Non-pigmented ciliary epithelial cell (primary cell): ENCODE data around the gene GOT1.

Experiments used
- DNase-seq: peaks from one replicate; pipeline ENCODE4 v3.0.0-alpha.2; 2010; ENCODE audit warnings: low read depth

GOT1 gene

DNA sequence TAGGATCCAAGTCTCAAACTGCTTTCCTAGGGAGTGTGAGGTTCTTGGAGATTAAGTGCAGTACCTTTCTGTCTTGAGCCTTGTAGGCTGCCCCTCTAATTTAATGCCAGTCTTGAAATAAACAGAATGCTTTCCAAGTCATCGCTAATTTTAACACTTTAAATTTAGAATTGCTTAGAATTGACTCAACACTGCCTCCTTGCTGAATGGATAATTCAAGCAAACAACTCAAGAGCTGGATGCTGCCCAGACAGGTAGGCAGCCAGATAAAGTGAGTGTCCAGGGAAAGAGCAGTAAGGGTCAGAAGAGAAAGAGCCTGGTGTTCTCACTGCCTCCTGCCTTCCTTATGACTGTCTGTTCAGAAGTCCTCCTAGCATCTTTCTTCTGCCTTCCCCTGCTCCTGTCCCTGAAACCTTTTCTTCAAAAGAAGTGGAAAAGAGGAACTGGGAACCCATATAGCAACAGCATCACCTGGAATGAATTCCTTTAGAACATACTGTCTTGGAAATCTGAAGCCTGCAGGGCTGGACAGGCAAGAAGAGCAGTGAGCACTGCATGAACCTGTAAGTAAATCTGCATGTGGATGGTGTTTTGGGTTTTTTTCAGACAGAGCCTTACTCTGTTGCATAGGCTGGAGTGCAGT lies 3.1 kb upstream of the GOT1 start:
- no peak for DNase-seq

GRCh38 chr10:99432881-99433280 lies 2.5 kb upstream of the GOT1 start:
- no peak for DNase-seq

DNA sequence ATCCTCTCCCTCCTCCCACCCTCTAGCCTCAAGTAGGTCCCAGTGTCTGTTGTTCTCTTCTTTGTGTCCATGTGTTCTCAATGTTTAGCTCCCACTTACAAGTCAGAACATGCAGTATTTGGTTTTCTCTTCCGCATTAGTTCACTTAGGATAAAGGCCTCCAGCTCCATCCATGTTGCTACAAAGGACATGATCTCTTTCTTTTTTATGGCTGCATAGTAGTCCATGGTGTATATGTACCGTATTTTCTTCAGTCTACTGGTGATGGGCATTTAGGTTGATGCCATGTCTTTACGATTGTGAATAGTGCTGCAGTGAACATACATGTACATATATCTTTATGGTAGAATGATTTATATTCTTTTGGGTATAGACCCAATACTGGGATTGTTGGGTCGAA lies 1.6 kb upstream of the GOT1 start:
- no peak for DNase-seq

- DNase-seq, result no peak
Measured at GRCh38 chr10:99431190-99431760, 851 bp upstream of the GOT1 start.

DNA sequence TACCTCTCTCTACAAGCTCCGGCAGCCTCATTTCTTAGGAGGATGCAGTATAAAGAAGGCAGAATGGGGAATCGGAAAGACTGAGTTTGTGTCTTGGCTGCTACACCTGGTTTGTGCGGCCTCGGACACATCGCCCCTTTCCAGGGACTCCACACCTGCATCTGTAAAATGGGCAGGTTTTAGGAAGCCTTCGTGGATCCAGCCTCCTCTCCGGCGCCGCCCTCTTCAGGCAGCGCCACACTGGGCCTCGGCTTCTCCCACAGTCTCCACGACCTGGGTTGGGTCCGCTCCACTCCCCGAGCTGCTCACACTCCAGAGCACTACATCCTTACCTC lies 341 bp downstream of the GOT1 start:
- no peak for DNase-seq

GRCh38 chr10:99429517-99430095 lies 818 bp downstream of the GOT1 start:
- DNase-seq, result no peak

DNA sequence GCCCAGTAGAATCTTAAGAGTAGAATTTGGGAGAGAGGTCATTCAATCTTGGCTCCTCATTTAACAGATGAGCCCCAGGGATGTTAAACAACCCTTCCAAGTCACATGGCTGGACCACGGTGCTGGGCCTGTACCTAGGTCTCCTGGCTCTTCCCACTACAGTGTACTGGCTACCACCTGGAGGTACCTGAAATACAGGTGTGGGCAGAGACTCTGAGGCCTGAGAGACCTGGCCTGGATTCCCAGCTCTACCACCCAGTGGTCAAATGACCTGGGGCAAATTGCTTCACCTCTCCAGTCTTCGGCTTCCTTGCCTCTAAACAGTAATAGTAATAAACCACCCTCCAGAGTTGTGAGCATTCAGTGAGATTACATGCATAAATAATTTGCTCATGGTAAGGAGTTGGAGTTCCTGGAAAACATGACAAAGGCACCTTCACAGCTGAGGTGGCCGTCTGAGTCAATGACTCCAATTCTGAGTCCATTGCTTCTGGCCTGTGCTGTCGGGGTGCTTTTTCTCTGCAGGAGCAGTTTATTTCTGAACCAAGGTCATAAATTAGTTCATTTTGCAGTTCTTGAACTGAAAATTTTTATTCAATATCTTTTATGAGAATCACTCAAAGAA lies 2.7 kb downstream of the GOT1 start:
- no peak for DNase-seq

DNA sequence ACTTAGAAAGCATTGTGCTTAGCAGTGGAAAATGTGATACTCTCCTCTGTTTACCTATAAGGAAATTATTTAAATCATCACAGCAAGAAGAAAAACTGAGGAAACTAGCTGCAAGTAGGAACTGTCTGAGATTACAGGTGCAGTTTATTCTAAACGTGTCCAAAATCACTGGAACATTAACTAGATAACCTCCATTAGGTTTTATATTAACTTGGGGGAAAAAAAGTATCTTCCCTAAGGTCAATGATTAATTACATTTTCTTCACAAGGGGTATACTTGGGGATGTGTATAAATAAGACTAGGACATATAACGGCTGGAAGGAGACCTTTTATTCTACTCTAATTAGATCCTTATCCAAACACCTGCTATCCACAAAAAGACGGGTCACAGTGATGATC lies 3.7 kb downstream of the GOT1 start:
- no peak for DNase-seq

- DNase-seq, result no peak
Measured at GRCh38 chr10:99425204-99425603, 5.2 kb downstream of the GOT1 start.

- DNase-seq, result no peak
Measured at GRCh38 chr10:99424656-99425055, 5.8 kb downstream of the GOT1 start.

DNA sequence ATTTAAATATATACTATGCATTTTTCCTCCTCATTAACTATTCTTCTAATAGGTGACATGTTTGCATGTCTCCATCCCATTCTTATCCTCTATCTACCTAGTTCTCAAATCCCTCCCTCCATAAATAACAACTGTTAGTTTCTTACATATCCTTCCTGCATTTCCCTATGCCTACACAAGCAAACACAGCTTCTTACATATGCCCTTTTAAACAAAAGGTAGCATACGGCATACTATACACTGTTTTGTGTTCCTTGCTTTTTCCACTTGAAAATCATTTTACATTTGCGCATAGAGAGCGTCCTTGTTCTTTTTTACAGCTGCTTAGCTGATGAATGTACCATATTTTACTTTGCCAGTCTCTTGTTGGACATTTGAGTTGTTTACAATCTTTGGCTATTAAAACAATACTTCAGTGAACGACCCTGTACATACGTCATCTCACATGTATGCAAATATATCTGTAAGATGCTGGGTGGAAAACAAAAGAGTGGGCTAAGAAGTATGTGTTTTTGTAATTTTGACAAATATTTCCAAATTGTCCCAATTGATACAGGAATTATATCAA lies 7.8 kb downstream of the GOT1 start:
- no peak for DNase-seq

- DNase-seq, result no peak
Measured at GRCh38 chr10:99421233-99421739, 9.1 kb downstream of the GOT1 start.

- no peak for DNase-seq
Measured at GRCh38 chr10:99419688-99420087, 10.7 kb downstream of the GOT1 start.

- no peak for DNase-seq
Measured at GRCh38 chr10:99418910-99419624, 11.4 kb downstream of the GOT1 start.

GRCh38 chr10:99412099-99412498 lies 18.3 kb downstream of the GOT1 start:
- no peak for DNase-seq

DNA sequence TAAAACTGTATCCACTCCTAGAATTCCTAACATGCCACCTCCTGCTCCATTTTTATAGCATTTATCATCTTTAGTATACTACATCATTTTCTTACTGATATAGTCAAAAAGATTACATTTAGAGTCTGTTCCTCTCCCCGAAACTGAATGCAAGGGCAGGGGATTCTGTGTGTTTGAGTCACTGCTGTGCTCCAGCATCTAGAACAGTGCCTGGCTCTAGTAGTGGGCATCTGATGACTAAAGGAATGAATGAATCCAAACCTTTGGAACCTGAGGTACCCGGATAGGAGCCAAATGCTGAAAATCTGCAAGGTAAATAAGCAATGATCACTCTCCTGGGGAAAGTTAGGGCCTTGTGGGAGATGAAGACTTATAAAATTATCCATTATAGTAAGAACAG lies 18.9 kb downstream of the GOT1 start:
- DNase-seq, result no peak

DNA sequence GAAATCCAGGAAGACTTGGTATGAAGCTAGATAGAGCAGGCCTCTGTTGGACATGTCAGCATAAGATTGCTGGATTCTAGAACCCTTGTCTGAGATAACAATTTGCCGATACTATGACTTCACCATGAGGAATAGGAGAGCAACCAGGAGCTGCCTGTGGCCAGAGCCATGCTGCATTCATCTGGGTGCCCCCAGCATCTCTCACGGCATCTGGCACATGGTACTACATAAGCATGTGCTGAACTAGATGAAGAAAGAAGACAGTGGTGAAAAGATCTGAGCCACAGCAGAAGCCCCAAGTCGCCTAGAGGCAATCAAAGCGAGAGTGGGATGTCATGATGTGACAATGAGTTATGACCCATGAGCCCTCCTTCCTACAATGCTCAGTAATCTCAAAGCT lies 19.5 kb downstream of the GOT1 start:
- no peak for DNase-seq

- DNase-seq, result no peak
Measured at GRCh38 chr10:99410146-99410545, 20.3 kb downstream of the GOT1 start.

DNA sequence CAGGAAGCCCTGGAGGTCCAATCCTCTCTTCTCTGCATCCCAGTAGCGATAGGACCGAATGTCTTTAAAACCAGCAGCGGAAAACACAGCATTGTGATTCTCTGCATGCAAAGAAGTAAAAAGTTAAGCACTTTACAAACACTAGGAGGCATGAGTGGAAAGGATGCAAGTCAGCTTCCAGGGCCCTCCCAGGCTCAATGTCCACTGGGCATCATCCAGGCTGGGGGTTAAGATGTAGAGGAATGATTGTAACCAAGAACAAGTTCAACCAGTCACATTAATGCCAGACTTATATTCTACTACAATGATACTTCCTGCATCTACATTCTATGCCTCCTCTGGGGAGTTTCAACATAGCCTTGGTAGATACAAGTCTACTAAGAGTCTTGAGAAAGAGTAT lies 24.3 kb downstream of the GOT1 start:
- DNase-seq, result no peak

- no peak for DNase-seq
Measured at GRCh38 chr10:99403674-99404073, 26.8 kb downstream of the GOT1 start.

- no peak for DNase-seq
Measured at GRCh38 chr10:99399664-99400063, 30.8 kb downstream of the GOT1 start.

DNA sequence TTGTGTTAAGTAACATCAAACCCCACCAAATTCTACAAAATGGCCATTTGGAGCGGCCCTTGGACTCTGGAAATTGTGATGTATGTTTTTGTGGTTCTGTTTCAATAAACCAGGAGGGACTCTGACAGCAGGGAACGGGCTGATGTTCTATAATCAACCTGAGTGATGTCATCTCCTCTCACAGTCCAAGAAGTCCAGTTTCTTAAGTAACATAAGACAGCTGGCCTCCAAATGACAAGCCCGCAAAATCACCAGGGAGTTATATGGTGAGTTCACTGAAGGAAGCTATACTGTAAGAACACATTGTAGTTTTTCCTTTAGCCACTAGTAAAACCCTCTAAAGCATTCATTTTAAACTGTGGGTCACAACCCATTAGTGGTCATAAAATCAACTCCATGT lies 34.0 kb downstream of the GOT1 start:
- DNase-seq, result peak; percentile 60
